ENCODE data around the gene CLDN9. TPM values are rescaled to one million over a fixed set of nuclear protein-coding genes. Genes with fewer than 3 reads are reported as not detected.

Gene CLDN9
- total and polyA plus RNA-seq, 2 donors: 0.19 to 0.98 TPM

GRCh38 chr16:2980227-2981176 lies 32.2 kb upstream of the CLDN9 start, which contains the start of gene PKMYT1:
Gene PKMYT1, minus strand, starts transcription at chr16:2980446. Its CDS starts 789 bp downstream, at chr16:2979657.
- 7% methylated on average over 91 of the region's 91 CpGs for WGBS
- peaks cover 7 to 34% of the 10 kb centered on the region in 2 donors for H3K4me1 ChIP-seq (ENCODE audit: control insufficient read depth in 2 of 2, insufficient read depth in 2 of 2, low read length in 2 of 2)
- H3K27ac ChIP-seq (ENCODE audit: low read depth in 1 of 2, low read length in 1 of 2): peak within 1 kb of the TSS; percentile 82 to 89
- peaks cover 0 to 4% of the 10 kb centered on the region in 2 donors for H3K9me3 ChIP-seq (ENCODE audit: control insufficient read depth in 2 of 2, insufficient read depth in 1 of 2, low read length in 1 of 2)
- H3K36me3 ChIP-seq (ENCODE audit: control insufficient read depth in 2 of 2, insufficient read depth in 2 of 2, low read length in 1 of 2): peaks cover 22 to 28% of the 10 kb centered on the region in 2 donors
- peaks cover 1 to 22% of the 10 kb centered on the region in 2 donors for H3K27me3 ChIP-seq (ENCODE audit: control insufficient read depth in 2 of 2, insufficient read depth in 1 of 2, low read length in 1 of 2)
- DNase-seq (ENCODE audit: low read depth in 6 of 9, low spot score in 9 of 9): peak in 8 of 9 donors; percentile 77 to 95 (median 90)
- H3K4me3 ChIP-seq (ENCODE audit: low read length in 2 of 2): peak within 1 kb of the TSS; percentile 87 to 92

GRCh38 chr16:2981177-2981898 lies 31.4 kb upstream of the CLDN9 start:
- Histone ChIP-seq H3K4me3 (ENCODE audit: low read length in 2 of 2) (peak overlapping the region in 1 of 2 donors; percentile 92), H3K36me3 (ENCODE audit: control insufficient read depth in 2 of 2, insufficient read depth in 2 of 2, low read length in 1 of 2) (peaks cover 14 to 19% of the 10 kb centered on the region in 2 donors), H3K9me3 (ENCODE audit: control insufficient read depth in 2 of 2, insufficient read depth in 1 of 2, low read length in 1 of 2) (peaks cover 0 to 4% of the 10 kb centered on the region in 2 donors), H3K27ac (ENCODE audit: low read depth in 1 of 2, low read length in 1 of 2) (no peak overlapping the region), H3K27me3 (ENCODE audit: control insufficient read depth in 2 of 2, insufficient read depth in 1 of 2, low read length in 1 of 2) (peaks cover 3 to 30% of the 10 kb centered on the region in 2 donors), H3K4me1 (ENCODE audit: control insufficient read depth in 2 of 2, insufficient read depth in 2 of 2, low read length in 2 of 2) (peaks cover 7 to 34% of the 10 kb centered on the region in 2 donors)
- WGBS: 85% methylated on average over 33 of the region's 33 CpGs
- DNase-seq (ENCODE audit: low read depth in 6 of 9, low spot score in 9 of 9): no peak

GRCh38 chr16:2981899-2982250 lies 30.8 kb upstream of the CLDN9 start:
- DNase-seq (ENCODE audit: low read depth in 6 of 9, low spot score in 9 of 9): no peak
- peaks cover 0 to 4% of the 10 kb centered on the region in 2 donors for H3K9me3 ChIP-seq (ENCODE audit: control insufficient read depth in 2 of 2, insufficient read depth in 1 of 2, low read length in 1 of 2)
- H3K27ac ChIP-seq (ENCODE audit: low read depth in 1 of 2, low read length in 1 of 2): no peak overlapping the region
- peaks cover 7 to 34% of the 10 kb centered on the region in 2 donors for H3K4me1 ChIP-seq (ENCODE audit: control insufficient read depth in 2 of 2, insufficient read depth in 2 of 2, low read length in 2 of 2)
- H3K4me3 ChIP-seq (ENCODE audit: low read length in 2 of 2): no peak overlapping the region
- 88% methylated on average over 4 of the region's 4 CpGs for WGBS
- H3K36me3 ChIP-seq (ENCODE audit: control insufficient read depth in 2 of 2, insufficient read depth in 2 of 2, low read length in 1 of 2): peaks cover 8 to 14% of the 10 kb centered on the region in 2 donors
- peaks cover 3 to 30% of the 10 kb centered on the region in 2 donors for H3K27me3 ChIP-seq (ENCODE audit: control insufficient read depth in 2 of 2, insufficient read depth in 1 of 2, low read length in 1 of 2)

- WGBS: 97% methylated on average over 5 of the region's 5 CpGs
- H3K4me3 ChIP-seq (ENCODE audit: low read length in 2 of 2): no peak overlapping the region
- no peak for DNase-seq (ENCODE audit: low read depth in 6 of 9, low spot score in 9 of 9)
- H3K9me3 ChIP-seq (ENCODE audit: control insufficient read depth in 2 of 2, insufficient read depth in 1 of 2, low read length in 1 of 2): peaks cover 0 to 4% of the 10 kb centered on the region in 2 donors
- peaks cover 7 to 39% of the 10 kb centered on the region in 2 donors for H3K4me1 ChIP-seq (ENCODE audit: control insufficient read depth in 2 of 2, insufficient read depth in 2 of 2, low read length in 2 of 2)
- peaks cover 3 to 9% of the 10 kb centered on the region in 2 donors for H3K36me3 ChIP-seq (ENCODE audit: control insufficient read depth in 2 of 2, insufficient read depth in 2 of 2, low read length in 1 of 2)
- peaks cover 3 to 32% of the 10 kb centered on the region in 2 donors for H3K27me3 ChIP-seq (ENCODE audit: control insufficient read depth in 2 of 2, insufficient read depth in 1 of 2, low read length in 1 of 2)
- H3K27ac ChIP-seq (ENCODE audit: low read depth in 1 of 2, low read length in 1 of 2): no peak overlapping the region
Measured at GRCh38 chr16:2982402-2982801, 30.3 kb upstream of the CLDN9 start.

GRCh38 chr16:2983706-2984136 lies 29.0 kb upstream of the CLDN9 start:
- Histone ChIP-seq H3K4me1 (ENCODE audit: control insufficient read depth in 2 of 2, insufficient read depth in 2 of 2, low read length in 2 of 2) (peaks cover 7 to 36% of the 10 kb centered on the region in 2 donors), H3K36me3 (ENCODE audit: control insufficient read depth in 2 of 2, insufficient read depth in 2 of 2, low read length in 1 of 2) (no peaks in the 10 kb centered on the region), H3K27me3 (ENCODE audit: control insufficient read depth in 2 of 2, insufficient read depth in 1 of 2, low read length in 1 of 2) (peaks cover 6 to 38% of the 10 kb centered on the region in 2 donors), H3K9me3 (ENCODE audit: control insufficient read depth in 2 of 2, insufficient read depth in 1 of 2, low read length in 1 of 2) (no peaks in the 10 kb centered on the region), H3K4me3 (ENCODE audit: low read length in 2 of 2) (no peak overlapping the region), H3K27ac (ENCODE audit: low read depth in 1 of 2, low read length in 1 of 2) (no peak overlapping the region)
- 11% methylated on average over 42 of the region's 42 CpGs for WGBS
- peak in 3 of 9 donors; percentile 65 to 78 (median 76) for DNase-seq (ENCODE audit: low read depth in 6 of 9, low spot score in 9 of 9)

- Histone ChIP-seq H3K9me3 (ENCODE audit: control insufficient read depth in 2 of 2, insufficient read depth in 1 of 2, low read length in 1 of 2) (no peaks in the 10 kb centered on the region), H3K36me3 (ENCODE audit: control insufficient read depth in 2 of 2, insufficient read depth in 2 of 2, low read length in 1 of 2) (no peaks in the 10 kb centered on the region), H3K4me3 (ENCODE audit: low read length in 2 of 2) (no peak overlapping the region), H3K27me3 (ENCODE audit: control insufficient read depth in 2 of 2, insufficient read depth in 1 of 2, low read length in 1 of 2) (peaks cover 9 to 51% of the 10 kb centered on the region in 2 donors), H3K27ac (ENCODE audit: low read depth in 1 of 2, low read length in 1 of 2) (no peak overlapping the region), H3K4me1 (ENCODE audit: control insufficient read depth in 2 of 2, insufficient read depth in 2 of 2, low read length in 2 of 2) (peaks cover 2 to 41% of the 10 kb centered on the region in 2 donors)
- 97% methylated on average over 9 of the region's 9 CpGs for WGBS
- DNase-seq (ENCODE audit: low read depth in 6 of 9, low spot score in 9 of 9): no peak
Measured at GRCh38 chr16:2985462-2985861, 27.3 kb upstream of the CLDN9 start.

GRCh38 chr16:2985893-2986355 lies 26.8 kb upstream of the CLDN9 start:
- no peak for DNase-seq (ENCODE audit: low read depth in 6 of 9, low spot score in 9 of 9)
- peak overlapping the region in 1 of 2 donors; percentile 10 for H3K27ac ChIP-seq (ENCODE audit: low read depth in 1 of 2, low read length in 1 of 2)

GRCh38 chr16:2986623-2987188 lies 26.0 kb upstream of the CLDN9 start:
- no peaks in the 10 kb centered on the region for H3K36me3 ChIP-seq (ENCODE audit: control insufficient read depth in 2 of 2, insufficient read depth in 2 of 2, low read length in 1 of 2)
- H3K27ac ChIP-seq (ENCODE audit: low read depth in 1 of 2, low read length in 1 of 2): no peak overlapping the region
- peaks cover 0 to 34% of the 10 kb centered on the region in 2 donors for H3K4me1 ChIP-seq (ENCODE audit: control insufficient read depth in 2 of 2, insufficient read depth in 2 of 2, low read length in 2 of 2)
- WGBS: 73% methylated on average over 17 of the region's 17 CpGs
- H3K27me3 ChIP-seq (ENCODE audit: control insufficient read depth in 2 of 2, insufficient read depth in 1 of 2, low read length in 1 of 2): peaks cover 9 to 58% of the 10 kb centered on the region in 2 donors
- H3K9me3 ChIP-seq (ENCODE audit: control insufficient read depth in 2 of 2, insufficient read depth in 1 of 2, low read length in 1 of 2): no peaks in the 10 kb centered on the region
- no peak overlapping the region for H3K4me3 ChIP-seq (ENCODE audit: low read length in 2 of 2)
- DNase-seq (ENCODE audit: low read depth in 6 of 9, low spot score in 9 of 9): no peak

More at GRCh38 chr16:2985893-2986355, 26.8 kb upstream of the CLDN9 start:
- Histone ChIP-seq H3K4me3 (ENCODE audit: low read length in 2 of 2) (no peak overlapping the region), H3K36me3 (ENCODE audit: control insufficient read depth in 2 of 2, insufficient read depth in 2 of 2, low read length in 1 of 2) (no peaks in the 10 kb centered on the region), H3K9me3 (ENCODE audit: control insufficient read depth in 2 of 2, insufficient read depth in 1 of 2, low read length in 1 of 2) (no peaks in the 10 kb centered on the region), H3K27me3 (ENCODE audit: control insufficient read depth in 2 of 2, insufficient read depth in 1 of 2, low read length in 1 of 2) (peaks cover 9 to 56% of the 10 kb centered on the region in 2 donors), H3K4me1 (ENCODE audit: control insufficient read depth in 2 of 2, insufficient read depth in 2 of 2, low read length in 2 of 2) (peaks cover under 1 to 40% of the 10 kb centered on the region in 2 donors)
- WGBS: 96% methylated on average over 15 of the region's 15 CpGs
